NCI-H1105 (cell line): ENCODE data around the gene BPTF.
A peak's percentile ranks its signal among the peaks of the same experiment; 100 is the strongest.
"Not testable (repeated sequence)": the region's sequence is repeated elsewhere in the genome, so short reads cannot be mapped to it uniquely, and the experiment has no call there.

Experiments used
- DNase-seq: peaks from one replicate; lab custom pipeline; 2025; lab: John Stamatoyannopoulos, UW

Gene BPTF

GRCh38 chr17:68013385-68013784 is 188.1 kb downstream of the BPTF start:
- no peak for DNase-seq

DNA sequence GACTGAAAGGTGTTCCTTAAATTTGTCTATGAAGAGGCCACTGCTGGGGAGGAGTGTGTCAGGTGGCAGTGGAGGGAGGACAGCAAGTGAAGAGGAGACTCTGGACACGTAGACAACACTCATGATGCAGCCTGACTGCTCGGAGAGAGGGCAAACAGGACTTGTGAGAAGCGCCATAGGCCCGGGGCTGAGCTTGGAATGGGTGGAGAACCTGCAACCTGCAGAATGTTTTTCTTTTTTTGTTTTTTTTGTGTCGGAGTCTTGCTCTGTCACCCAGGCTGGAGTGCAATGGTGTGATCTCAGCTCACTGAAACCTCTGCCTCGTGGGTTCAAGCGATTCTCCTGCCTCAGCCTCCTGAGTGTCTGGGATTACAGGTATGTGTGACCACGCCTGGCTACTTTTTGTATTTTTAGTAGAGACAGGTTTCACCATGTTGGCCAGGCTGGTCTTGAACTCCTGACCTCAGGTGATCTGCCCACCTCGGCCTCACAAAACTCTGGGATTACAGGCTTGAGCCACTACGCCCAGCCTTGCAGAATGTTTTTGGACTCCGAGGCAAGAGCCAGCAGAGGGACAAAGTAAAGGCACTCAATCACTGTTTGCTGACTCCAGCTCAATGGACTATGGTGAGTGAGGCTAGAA is 189.9 kb downstream of the BPTF start:
- DNase-seq = no peak

GRCh38 chr17:68016838-68017237 is 191.5 kb downstream of the BPTF start:
- DNase-seq = no peak

DNA sequence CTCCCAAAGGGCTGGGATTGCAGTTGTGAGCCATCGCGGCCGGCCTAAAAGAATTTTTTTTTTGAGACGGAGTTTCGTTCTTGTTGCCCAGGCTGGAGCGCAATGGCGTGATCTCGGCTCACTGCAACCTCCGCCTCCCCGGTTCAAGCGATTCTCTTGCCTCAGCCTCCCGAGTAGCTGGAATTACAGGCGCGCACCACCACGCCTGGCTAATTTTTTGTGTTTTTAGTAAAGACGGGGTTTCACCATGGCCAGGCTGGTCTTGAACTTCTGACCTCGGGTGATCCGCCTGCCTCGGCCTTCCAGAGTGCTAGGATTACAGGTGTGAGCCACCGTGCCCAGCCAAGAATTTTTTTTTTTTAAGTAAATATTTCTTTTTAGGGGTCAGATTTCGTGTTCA is 193.2 kb downstream of the BPTF start:
- not testable (repeated sequence) for DNase-seq

DNA sequence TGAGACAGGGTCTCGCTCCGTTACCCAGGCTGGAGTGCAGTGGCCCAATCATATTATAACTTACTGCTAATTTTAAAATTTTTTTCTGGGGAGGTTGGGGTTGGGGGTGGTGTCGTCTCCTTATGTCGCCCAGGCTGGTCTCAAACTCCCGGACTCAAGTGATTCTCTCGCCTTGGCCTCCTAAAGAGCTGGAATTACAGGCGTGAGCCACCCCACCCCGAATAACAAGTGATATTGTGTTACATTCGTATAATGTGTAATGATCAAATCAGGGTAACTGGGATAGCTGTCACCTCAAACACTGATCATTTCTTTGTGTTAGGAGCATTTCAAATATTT is 194.0 kb downstream of the BPTF start:
- no peak for DNase-seq

DNA sequence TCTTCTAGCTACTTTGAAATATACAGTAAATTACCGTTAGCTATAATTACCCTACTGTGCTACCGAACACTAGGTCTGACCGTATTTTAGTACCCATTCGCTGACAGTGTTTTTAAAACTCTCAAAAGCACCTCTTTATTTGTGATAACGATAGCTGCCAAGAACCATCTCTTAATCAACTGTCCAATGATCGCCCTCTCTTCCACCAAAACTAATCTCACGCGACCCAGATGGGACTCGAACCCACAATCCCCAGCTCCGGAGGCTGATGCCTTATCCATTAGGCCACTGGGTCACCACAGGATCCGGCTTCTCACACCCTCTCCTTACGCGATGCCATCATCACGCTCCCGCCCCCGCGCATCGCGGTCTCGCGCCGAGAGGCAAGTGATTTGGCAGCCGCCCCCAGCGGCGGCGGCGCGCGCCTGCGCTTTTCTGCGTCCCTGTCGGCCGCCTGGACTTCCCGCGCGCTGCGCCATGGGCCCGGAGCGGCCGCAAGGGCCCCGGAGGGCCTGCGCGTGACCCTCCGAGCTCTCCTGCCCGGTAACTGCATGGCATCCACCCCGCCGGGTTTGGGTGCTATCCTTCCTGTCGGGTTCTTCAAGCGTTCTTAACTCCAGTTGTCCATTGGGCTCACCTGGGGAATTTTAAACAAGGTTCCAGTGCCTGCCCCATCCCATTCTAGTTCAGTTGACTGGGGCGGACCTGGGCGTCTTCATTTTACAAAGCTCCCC is 194.5 kb downstream of the BPTF start:
- peak; percentile 90 for DNase-seq

DNA sequence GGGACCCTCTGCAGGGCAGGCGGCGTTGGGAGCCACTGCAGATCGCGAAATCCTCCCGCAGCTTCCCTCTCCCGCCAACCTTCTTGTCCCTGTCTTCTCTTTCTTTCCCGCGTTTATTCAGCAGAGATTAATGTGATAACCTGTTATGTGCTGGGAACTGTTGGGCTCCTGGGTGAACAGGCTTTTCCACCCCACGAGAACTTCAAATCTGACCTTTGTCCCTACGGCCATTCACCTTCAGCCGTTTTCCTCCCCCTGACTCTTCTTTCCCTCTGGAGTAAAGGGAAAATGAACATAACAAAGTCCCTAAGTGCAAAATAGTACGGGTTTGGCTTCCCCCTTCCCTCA is 195.1 kb downstream of the BPTF start:
- peak; percentile 42 for DNase-seq

- DNase-seq = not testable (repeated sequence)
These were observed 195.5 kb downstream of the BPTF start for GRCh38 chr17:68020791-68021190.

DNA sequence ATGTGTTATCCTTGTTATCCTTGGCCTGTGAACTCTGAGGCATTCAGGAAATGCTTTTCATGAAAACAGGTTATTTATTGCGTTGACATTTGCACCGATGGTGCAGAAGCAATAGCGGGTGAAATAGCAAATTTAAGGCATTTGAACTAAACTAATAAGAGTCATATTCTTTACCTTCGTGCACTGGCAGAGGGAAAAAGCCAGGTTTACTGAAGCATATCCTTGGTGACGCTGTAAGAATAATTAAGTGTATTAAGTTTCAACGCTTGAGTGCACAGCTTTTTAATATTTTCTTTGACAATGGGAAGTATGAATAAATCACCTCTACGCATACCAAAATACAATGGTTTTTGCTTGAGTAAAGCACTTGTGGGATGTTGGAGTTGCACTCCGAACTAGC is 196.7 kb downstream of the BPTF start:
- no peak for DNase-seq

- DNase-seq = not testable (repeated sequence)
These were observed 197.2 kb downstream of the BPTF start for GRCh38 chr17:68022547-68022946.

DNA sequence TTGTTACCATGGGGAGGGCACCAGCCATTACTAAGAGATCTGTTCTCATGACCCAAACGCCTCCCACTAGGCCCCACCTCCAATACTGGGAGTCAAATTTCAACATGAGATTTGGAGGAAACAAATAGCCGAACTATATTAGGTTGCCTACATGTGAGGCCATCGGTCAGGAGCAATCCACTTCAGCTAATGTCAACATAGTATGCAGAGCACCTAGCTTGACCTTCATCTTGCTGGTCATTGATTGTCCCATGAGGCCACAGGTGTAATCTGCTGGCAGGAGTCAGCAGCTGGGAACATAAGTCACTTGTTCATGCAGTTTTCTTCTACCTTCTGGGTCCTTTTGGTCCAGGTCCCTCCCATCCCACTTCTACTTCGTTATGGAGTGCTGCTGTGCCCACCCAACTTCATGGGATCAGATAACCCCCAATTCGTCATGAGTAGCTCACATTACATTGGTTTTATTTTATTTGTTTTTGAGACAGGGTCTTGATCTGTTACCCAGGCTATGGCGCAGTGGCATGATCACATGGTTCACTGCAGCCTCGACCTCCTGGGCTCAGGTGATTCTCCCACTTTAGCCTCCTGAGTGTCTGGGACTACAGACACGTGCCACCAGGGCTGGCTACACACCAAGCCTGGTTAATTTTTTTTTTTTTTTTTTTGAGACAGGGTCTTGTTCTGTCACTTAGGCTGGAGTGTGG is 204.4 kb downstream of the BPTF start:
- DNase-seq = no peak
